NCI-H510A treated with DMSO at 0.1 percent for 48 hours (cell line): ENCODE data around the gene RAP1B.
"Not testable (repeated sequence)": the region's sequence is repeated elsewhere in the genome, so short reads cannot be mapped to it uniquely, and the experiment has no call there.

Experiments
- DNase-seq: peaks from one replicate; lab custom pipeline; 2025; lab: John Stamatoyannopoulos, UW

The RAP1B gene

GRCh38 chr12:68633614-68634558, 23.2 kb downstream of the RAP1B start:
- DNase-seq = no peak

GRCh38 chr12:68636268-68636667, 25.6 kb downstream of the RAP1B start:
- no peak for DNase-seq

- DNase-seq = not testable (repeated sequence)
These were observed 26.7 kb downstream of the RAP1B start for GRCh38 chr12:68637439-68637838.

- DNase-seq = no peak
These were observed 27.5 kb downstream of the RAP1B start for GRCh38 chr12:68638171-68638570.

- DNase-seq = no peak
These were observed 28.2 kb downstream of the RAP1B start for GRCh38 chr12:68638721-68639395.

- no peak for DNase-seq
These were observed 28.7 kb downstream of the RAP1B start for GRCh38 chr12:68639396-68639767.

GRCh38 chr12:68641138-68641537, 30.4 kb downstream of the RAP1B start:
- no peak for DNase-seq

- no peak for DNase-seq
These were observed 35.8 kb downstream of the RAP1B start for GRCh38 chr12:68646484-68646883.

GRCh38 chr12:68647507-68647906, 36.8 kb downstream of the RAP1B start:
- DNase-seq = no peak

- DNase-seq = no peak
These were observed 37.5 kb downstream of the RAP1B start for GRCh38 chr12:68648179-68648578.

GRCh38 chr12:68665016-68665569, 54.4 kb downstream of the RAP1B start:
- DNase-seq = peak; percentile 27

GRCh38 chr12:68667291-68667690, 56.6 kb downstream of the RAP1B start:
- DNase-seq = no peak

- no peak for DNase-seq
These were observed 57.2 kb downstream of the RAP1B start for GRCh38 chr12:68667896-68668295.

GRCh38 chr12:68671179-68671578, 60.5 kb downstream of the RAP1B start:
- no peak for DNase-seq

GRCh38 chr12:68673788-68674187, 63.1 kb downstream of the RAP1B start:
- no peak for DNase-seq

- no peak for DNase-seq
These were observed 63.7 kb downstream of the RAP1B start for GRCh38 chr12:68674376-68674775.

- DNase-seq = no peak
These were observed 64.6 kb downstream of the RAP1B start for GRCh38 chr12:68675101-68675842.

- DNase-seq = not testable (repeated sequence)
These were observed 66.2 kb downstream of the RAP1B start for GRCh38 chr12:68676854-68677253.

GRCh38 chr12:68686262-68686594, 75.5 kb downstream of the RAP1B start:
- DNase-seq = no peak

- DNase-seq = peak; percentile 99
These were observed 76.2 kb downstream of the RAP1B start, which contains the start of gene NUP107 for GRCh38 chr12:68686595-68687521. TSS of gene NUP107 (plus strand) at chr12:68686978. CDS start at chr12:68687066, 88 bp downstream.

- no peak for DNase-seq
These were observed 84.8 kb downstream of the RAP1B start for GRCh38 chr12:68695454-68695853.
